ENCODE measurements around the gene IQCK. TPM values are rescaled to one million over a fixed set of nuclear protein-coding genes. Genes with fewer than 3 reads are reported as not detected.

IQCK gene
- total RNA-seq, 1 donor from 2014 or later: 5.8 TPM

- H3K4me3 Mint-ChIP-seq (ENCODE audit: unreplicated experiment): no peak overlapping the region
- TF ChIP-seq CTCF (IDR thresholded peaks at IDR 0.05): no peak
- H3K27me3 Mint-ChIP-seq (ENCODE audit: unreplicated experiment): no peaks in the 10 kb centered on the region
- H3K4me1 Mint-ChIP-seq (ENCODE audit: unreplicated experiment): peaks cover 4% of the 10 kb centered on the region
- H3K36me3 Mint-ChIP-seq (ENCODE audit: unreplicated experiment): no peaks in the 10 kb centered on the region
- H3K27ac Mint-ChIP-seq (ENCODE audit: unreplicated experiment): no peak overlapping the region
- no peaks in the 10 kb centered on the region for H3K9me3 Mint-ChIP-seq (ENCODE audit: unreplicated experiment)
- DNase-seq (ENCODE audit: extremely low spot score, unreplicated experiment): no peak
Measured at GRCh38 chr16:19837331-19837980, 119.4 kb downstream of the IQCK start.

GRCh38 chr16:19837984-19838707 lies 120.1 kb downstream of the IQCK start:
- no peak overlapping the region for H3K4me3 Mint-ChIP-seq (ENCODE audit: unreplicated experiment)
- H3K27me3 Mint-ChIP-seq (ENCODE audit: unreplicated experiment): no peaks in the 10 kb centered on the region
- no peak overlapping the region for H3K27ac Mint-ChIP-seq (ENCODE audit: unreplicated experiment)
- TF ChIP-seq CTCF (IDR thresholded peaks at IDR 0.05): no peak
- DNase-seq (ENCODE audit: extremely low spot score, unreplicated experiment): no peak
- H3K4me1 Mint-ChIP-seq (ENCODE audit: unreplicated experiment): peaks cover 4% of the 10 kb centered on the region
- no peaks in the 10 kb centered on the region for H3K36me3 Mint-ChIP-seq (ENCODE audit: unreplicated experiment)
- H3K9me3 Mint-ChIP-seq (ENCODE audit: unreplicated experiment): no peaks in the 10 kb centered on the region

- Mint-ChIP-seq H3K4me3 (ENCODE audit: unreplicated experiment) (no peak overlapping the region), H3K27ac (ENCODE audit: unreplicated experiment) (no peak overlapping the region), H3K27me3 (ENCODE audit: unreplicated experiment) (no peaks in the 10 kb centered on the region), H3K36me3 (ENCODE audit: unreplicated experiment) (no peaks in the 10 kb centered on the region), H3K9me3 (ENCODE audit: unreplicated experiment) (no peaks in the 10 kb centered on the region), H3K4me1 (ENCODE audit: unreplicated experiment) (peaks cover 4% of the 10 kb centered on the region)
- no peak for DNase-seq (ENCODE audit: extremely low spot score, unreplicated experiment)
- TF ChIP-seq CTCF (IDR thresholded peaks at IDR 0.05): no peak
Measured at GRCh38 chr16:19840524-19841110, 122.5 kb downstream of the IQCK start.

GRCh38 chr16:19841184-19841583 lies 123.1 kb downstream of the IQCK start:
- Mint-ChIP-seq H3K4me1 (ENCODE audit: unreplicated experiment) (peaks cover under 1% of the 10 kb centered on the region), H3K4me3 (ENCODE audit: unreplicated experiment) (no peak overlapping the region), H3K27ac (ENCODE audit: unreplicated experiment) (no peak overlapping the region), H3K36me3 (ENCODE audit: unreplicated experiment) (no peaks in the 10 kb centered on the region), H3K27me3 (ENCODE audit: unreplicated experiment) (no peaks in the 10 kb centered on the region), H3K9me3 (ENCODE audit: unreplicated experiment) (no peaks in the 10 kb centered on the region)
- TF ChIP-seq CTCF (IDR thresholded peaks at IDR 0.05): no peak
- DNase-seq (ENCODE audit: extremely low spot score, unreplicated experiment): no peak
